Upper lobe of right lung (tissue), 1 donor: ENCODE data around the gene ALPK3. TPM values are rescaled to one million over a fixed set of nuclear protein-coding genes. Genes with fewer than 3 reads are reported as not detected.

ENCODE experiments used
- ATAC-seq: fragments of 200-7000 bp; cut with Tn5 transposase; one replicate; pipeline ENCODE4 v1.9.1; 2020; ENCODE audit warnings: mild to moderate bottlenecking, moderate library complexity
- DNase-seq: peaks from one replicate; pipeline ENCODE4 v3.0.0-alpha.2; 2020
- H3K27ac ChIP-seq: fragments of 200-600 bp; one replicate; pipeline ENCODE4 v1.8.0; 2022
- H3K27me3 ChIP-seq: fragments of 200-600 bp; one replicate; pipeline ENCODE4 v1.8.0; 2022; ENCODE audit warnings: mild to moderate bottlenecking
- H3K36me3 ChIP-seq: fragments of 200-600 bp; one replicate; pipeline ENCODE4 v1.8.0; 2022
- H3K4me1 ChIP-seq: fragments of 200-600 bp; one replicate; pipeline ENCODE4 v1.8.0; 2022
- H3K4me3 ChIP-seq: fragments of 200-600 bp; one replicate; pipeline ENCODE4 v1.8.0; 2022; ENCODE audit warnings: mild to moderate bottlenecking
- H3K9me3 ChIP-seq: fragments of 200-600 bp; one replicate; pipeline ENCODE4 v1.8.0; 2022
- CTCF ChIP-seq: fragments of 200-600 bp; IDR thresholded peaks from one replicate; pipeline ENCODE4 v1.8.0; 2022; ENCODE audit warnings: antibody characterized with exemption
- intact Hi-C: fragments of 100-400 bp; cut with DNase I; formaldehyde crosslinking; loops from one replicate; pipeline ENCODE4 v1.11.0; 2022
- total RNA-seq: library from RNA; stranded (reverse); fragmentation: NEBNext Ultra II Directional; extraction: Animal tissue kit (Norgen Biotek cat#: 25700); gene quantifications from one replicate; pipeline ENCODE4 v1.2.1, GENCODE V29; 2021
- donor health status: DM: no; HTN: yes; CAD: no; lungs with severe emphysema.

Gene ALPK3
- total RNA-seq, 1 donor from 2014 or later, result 21.0 TPM

GRCh38 chr15:84890670-84891162 is 73.6 kb downstream of the ALPK3 start:
- DNase-seq (no peak), ATAC-seq (no peak)
- Histone ChIP-seq H3K4me1 (no peaks in the 10 kb centered on the region), H3K36me3 (no peaks in the 10 kb centered on the region), H3K4me3 (no peak overlapping the region), H3K27me3 (no peaks in the 10 kb centered on the region), H3K27ac (no peak overlapping the region), H3K9me3 (no peaks in the 10 kb centered on the region)
- no peak for TF ChIP-seq CTCF
- intact Hi-C loops, result no loop called here

GRCh38 chr15:84891339-84891738 is 74.2 kb downstream of the ALPK3 start:
- no peaks in the 10 kb centered on the region for H3K27me3 ChIP-seq
- H3K4me1 ChIP-seq, result no peaks in the 10 kb centered on the region
- no peaks in the 10 kb centered on the region for H3K9me3 ChIP-seq
- DNase-seq (no peak), ATAC-seq (no peak)
- no peak overlapping the region for H3K4me3 ChIP-seq
- H3K36me3 ChIP-seq, result no peaks in the 10 kb centered on the region
- no peak overlapping the region for H3K27ac ChIP-seq
- no peak for TF ChIP-seq CTCF
- intact Hi-C loops, result no loop called here

GRCh38 chr15:84892786-84893307 is 75.7 kb downstream of the ALPK3 start:
- no peak for DNase-seq
- Histone ChIP-seq H3K4me1 (no peaks in the 10 kb centered on the region), H3K27me3 (no peaks in the 10 kb centered on the region), H3K9me3 (no peaks in the 10 kb centered on the region), H3K27ac (no peak overlapping the region), H3K4me3 (no peak overlapping the region), H3K36me3 (no peaks in the 10 kb centered on the region)
- no peak for TF ChIP-seq CTCF
- no peak for ATAC-seq
- intact Hi-C loops, result no loop called here

GRCh38 chr15:84893607-84894006 is 76.5 kb downstream of the ALPK3 start:
- no peaks in the 10 kb centered on the region for H3K9me3 ChIP-seq
- intact Hi-C loops, result no loop called here

GRCh38 chr15:84894736-84895425 is 77.7 kb downstream of the ALPK3 start:
- no peaks in the 10 kb centered on the region for H3K27me3 ChIP-seq
- TF ChIP-seq CTCF, result no peak
- no peak overlapping the region for H3K4me3 ChIP-seq
- H3K9me3 ChIP-seq, result no peaks in the 10 kb centered on the region
- intact Hi-C loops, result no loop called here
- ATAC-seq (no peak), DNase-seq (peak; percentile 50)
- H3K36me3 ChIP-seq, result no peaks in the 10 kb centered on the region
- no peak overlapping the region for H3K27ac ChIP-seq
- H3K4me1 ChIP-seq, result no peaks in the 10 kb centered on the region

More at GRCh38 chr15:84893607-84894006, 76.5 kb downstream of the ALPK3 start:
- no peak for DNase-seq
- H3K27ac ChIP-seq, result no peak overlapping the region
- no peaks in the 10 kb centered on the region for H3K27me3 ChIP-seq
- no peak overlapping the region for H3K4me3 ChIP-seq
- H3K4me1 ChIP-seq, result no peaks in the 10 kb centered on the region
- H3K36me3 ChIP-seq, result no peaks in the 10 kb centered on the region
- no peak for ATAC-seq
- no peak for TF ChIP-seq CTCF
